Measurements from ENCODE around the gene PITPNC1.

DNA sequence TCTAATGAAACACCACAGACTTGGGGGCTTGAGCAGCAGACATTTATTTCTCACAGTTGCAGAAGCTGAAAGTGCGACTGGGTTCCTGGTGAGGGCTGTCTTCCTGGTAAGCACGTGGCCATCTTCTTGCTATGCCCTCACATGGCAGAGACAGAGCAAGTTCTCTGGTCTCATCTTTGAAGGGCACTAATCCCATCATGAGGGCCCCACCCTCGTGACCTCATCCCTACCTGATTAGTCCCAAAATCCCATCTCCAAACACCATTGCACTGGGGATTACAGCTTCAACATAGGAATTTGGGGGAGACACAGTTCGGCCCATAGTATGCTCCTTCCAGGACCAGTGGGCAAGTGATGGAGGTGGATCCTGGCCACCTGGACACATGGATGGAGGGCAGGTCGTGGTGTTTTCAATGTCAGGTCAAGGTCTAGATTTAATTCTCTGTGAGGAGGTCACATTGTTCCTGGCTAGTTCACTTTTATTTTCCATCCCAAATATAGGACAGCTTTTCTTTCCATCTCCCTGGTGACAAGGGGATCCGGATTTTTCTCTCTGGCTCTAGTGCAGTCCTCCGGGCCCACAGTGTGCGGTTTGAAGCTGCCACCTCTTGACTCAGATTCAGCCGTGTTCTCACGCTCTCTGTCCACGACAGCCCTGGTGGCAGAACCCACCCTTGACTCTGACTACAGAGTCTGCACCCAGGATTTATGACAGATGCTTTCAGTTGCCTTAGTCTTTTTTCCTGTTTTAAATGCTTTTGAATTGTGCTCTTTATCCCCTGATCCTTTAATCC, 180.2 kb downstream of the PITPNC1 start:
- TF ChIP-seq, protein P1, sequence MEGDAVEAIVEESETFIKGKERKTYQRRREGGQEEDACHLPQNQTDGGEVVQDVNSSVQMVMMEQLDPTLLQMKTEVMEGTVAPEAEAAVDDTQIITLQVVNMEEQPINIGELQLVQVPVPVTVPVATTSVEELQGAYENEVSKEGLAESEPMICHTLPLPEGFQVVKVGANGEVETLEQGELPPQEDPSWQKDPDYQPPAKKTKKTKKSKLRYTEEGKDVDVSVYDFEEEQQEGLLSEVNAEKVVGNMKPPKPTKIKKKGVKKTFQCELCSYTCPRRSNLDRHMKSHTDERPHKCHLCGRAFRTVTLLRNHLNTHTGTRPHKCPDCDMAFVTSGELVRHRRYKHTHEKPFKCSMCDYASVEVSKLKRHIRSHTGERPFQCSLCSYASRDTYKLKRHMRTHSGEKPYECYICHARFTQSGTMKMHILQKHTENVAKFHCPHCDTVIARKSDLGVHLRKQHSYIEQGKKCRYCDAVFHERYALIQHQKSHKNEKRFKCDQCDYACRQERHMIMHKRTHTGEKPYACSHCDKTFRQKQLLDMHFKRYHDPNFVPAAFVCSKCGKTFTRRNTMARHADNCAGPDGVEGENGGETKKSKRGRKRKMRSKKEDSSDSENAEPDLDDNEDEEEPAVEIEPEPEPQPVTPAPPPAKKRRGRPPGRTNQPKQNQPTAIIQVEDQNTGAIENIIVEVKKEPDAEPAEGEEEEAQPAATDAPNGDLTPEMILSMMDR (IDR thresholded peaks at IDR 0.05): no peak
- no peak for TF ChIP-seq POLR2A (IDR thresholded peaks at IDR 0.05)

Measured in esophagus squamous epithelium (tissue), 4 donors.